ENCODE data around the gene UBL5. TPM values are rescaled to one million over a fixed set of nuclear protein-coding genes. Genes with fewer than 3 reads are reported as not detected.
"Not testable (repeated sequence)": the region's sequence is repeated elsewhere in the genome, so short reads cannot be mapped to it uniquely, and the experiment has no call there.

UBL5 gene
- total RNA-seq, 1 experiment from 2014 or later, result 303 TPM

DNA sequence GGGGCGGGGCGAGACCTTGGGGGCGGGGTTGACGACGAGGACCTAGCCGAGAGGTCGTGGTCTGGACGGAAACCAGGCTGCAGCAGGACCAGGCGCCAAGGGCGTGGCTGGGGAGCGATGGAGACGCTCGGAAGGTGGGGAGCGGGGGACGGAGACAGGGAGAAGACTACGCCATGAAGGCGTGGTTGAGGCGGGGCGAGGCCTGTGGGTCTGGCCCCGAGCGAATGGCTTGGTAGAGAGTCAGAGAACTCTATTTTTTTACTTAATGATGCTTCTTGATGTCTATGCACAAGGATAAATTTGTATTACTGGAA lies 8.2 kb upstream of the UBL5 start:
- H3K4me3 ChIP-seq (ENCODE audit: low read length), result peak overlapping the region; percentile 67
- no peaks in the 10 kb centered on the region for H3K9me2 ChIP-seq (replicated peaks; ENCODE audit: insufficient read depth, low read length)
- peak overlapping the region; percentile 88 for H3K4me2 ChIP-seq (ENCODE audit: low read depth, low read length, poor library complexity, severe bottlenecking)
- H3K27me3 ChIP-seq (ENCODE audit: low read length), result no peaks in the 10 kb centered on the region
- 0 out of 2 replicates have a peak overlapping the region, but pooled peaks have one; percentile 84 for H2AFZ ChIP-seq (ENCODE audit: low read length)
- no peaks in the 10 kb centered on the region; the same call in 1 of the 2 replicates for H3K9me3 ChIP-seq (ENCODE audit: low read length)
- H3K27ac ChIP-seq (ENCODE audit: low read length), result no peak overlapping the region
- peaks cover 4% of the 10 kb centered on the region; the same call in 1 of the 2 replicates for H4K20me1 ChIP-seq (ENCODE audit: insufficient read depth, low read depth, low read length)
- H3K9ac ChIP-seq (ENCODE audit: low read length), result peak overlapping the region; percentile 61
- no peak for DNase-seq
- H3K36me3 ChIP-seq (ENCODE audit: insufficient read depth, low read length), result peaks cover 12% of the 10 kb centered on the region; the same call in 1 of the 2 replicates
- peaks cover 47% of the 10 kb centered on the region for H3K79me2 ChIP-seq (ENCODE audit: low read length)
- H3K4me1 ChIP-seq (ENCODE audit: low read length), result peaks cover 17% of the 10 kb centered on the region

GRCh38 chr19:9820034-9820433 lies 7.7 kb upstream of the UBL5 start:
- peak overlapping the region; percentile 88 for H3K4me2 ChIP-seq (ENCODE audit: low read depth, low read length, poor library complexity, severe bottlenecking)
- H3K36me3 ChIP-seq (ENCODE audit: insufficient read depth, low read length), result peaks cover 12% of the 10 kb centered on the region; the same call in 1 of the 2 replicates
- H3K9ac ChIP-seq (ENCODE audit: low read length), result peak overlapping the region; percentile 61
- H3K79me2 ChIP-seq (ENCODE audit: low read length), result peaks cover 43% of the 10 kb centered on the region
- H3K27ac ChIP-seq (ENCODE audit: low read length); H4K20me1 ChIP-seq (ENCODE audit: insufficient read depth, low read depth, low read length); H3K27me3 ChIP-seq (ENCODE audit: low read length); H3K9me2 ChIP-seq (replicated peaks; ENCODE audit: insufficient read depth, low read length); DNase-seq; H3K9me3 ChIP-seq (ENCODE audit: low read length): not testable (repeated sequence)
- H3K4me3 ChIP-seq (ENCODE audit: low read length), result peak overlapping the region; percentile 67
- peaks cover 17% of the 10 kb centered on the region for H3K4me1 ChIP-seq (ENCODE audit: low read length)
- 0 out of 2 replicates have a peak overlapping the region, but pooled peaks have one; percentile 84 for H2AFZ ChIP-seq (ENCODE audit: low read length)

- H3K27ac ChIP-seq (ENCODE audit: low read length), result no peak overlapping the region
- DNase-seq, result no peak
- no peak overlapping the region for H3K4me3 ChIP-seq (ENCODE audit: low read length)
- H3K27me3 ChIP-seq (ENCODE audit: low read length), result no peaks in the 10 kb centered on the region
- H3K9ac ChIP-seq (ENCODE audit: low read length), result no peak overlapping the region
- no peaks in the 10 kb centered on the region for H3K9me3 ChIP-seq (ENCODE audit: low read length)
- H3K36me3 ChIP-seq (ENCODE audit: insufficient read depth, low read length), result no peaks in the 10 kb centered on the region
- H3K4me2 ChIP-seq (ENCODE audit: low read depth, low read length, poor library complexity, severe bottlenecking), result no peak overlapping the region
- H3K79me2 ChIP-seq (ENCODE audit: low read length), result peaks cover 38% of the 10 kb centered on the region
- H2AFZ ChIP-seq (ENCODE audit: low read length), result no peak overlapping the region
- peaks cover 18% of the 10 kb centered on the region for H3K4me1 ChIP-seq (ENCODE audit: low read length)
- H3K9me2 ChIP-seq (replicated peaks; ENCODE audit: insufficient read depth, low read length), result no peaks in the 10 kb centered on the region
- H4K20me1 ChIP-seq (ENCODE audit: insufficient read depth, low read depth, low read length), result peaks cover 9% of the 10 kb centered on the region; the same call in 1 of the 2 replicates
Observed at GRCh38 chr19:9823816-9824215, 3.9 kb upstream of the UBL5 start.

GRCh38 chr19:9828551-9829063 lies 889 bp downstream of the UBL5 start:
- Histone ChIP-seq H3K9ac (ENCODE audit: low read length) (peak overlapping the region; percentile 95), H3K4me2 (ENCODE audit: low read depth, low read length, poor library complexity, severe bottlenecking) (peak overlapping the region; percentile 85), H4K20me1 (ENCODE audit: insufficient read depth, low read depth, low read length) (peaks cover 10% of the 10 kb centered on the region; the same call in 1 of the 2 replicates), H3K4me3 (ENCODE audit: low read length) (peak overlapping the region; percentile 97), H3K9me2 (replicated peaks; ENCODE audit: insufficient read depth, low read length) (no peaks in the 10 kb centered on the region), H2AFZ (ENCODE audit: low read length) (no peak overlapping the region), H3K9me3 (ENCODE audit: low read length) (no peaks in the 10 kb centered on the region), H3K27ac (ENCODE audit: low read length) (no peak overlapping the region), H3K27me3 (ENCODE audit: low read length) (no peaks in the 10 kb centered on the region), H3K4me1 (ENCODE audit: low read length) (peaks cover 15% of the 10 kb centered on the region), H3K79me2 (ENCODE audit: low read length) (peaks cover 55% of the 10 kb centered on the region), H3K36me3 (ENCODE audit: insufficient read depth, low read length) (no peaks in the 10 kb centered on the region; the same call in 1 of the 2 replicates)
- DNase-seq, result peak; percentile 51

- H3K79me2 ChIP-seq (ENCODE audit: low read length), result peaks cover 46% of the 10 kb centered on the region
- no peaks in the 10 kb centered on the region for H3K27me3 ChIP-seq (ENCODE audit: low read length)
- peaks cover 3% of the 10 kb centered on the region; the same call in 1 of the 2 replicates for H3K36me3 ChIP-seq (ENCODE audit: insufficient read depth, low read length)
- H3K9me3 ChIP-seq (ENCODE audit: low read length), result no peaks in the 10 kb centered on the region
- no peak for DNase-seq
- H4K20me1 ChIP-seq (ENCODE audit: insufficient read depth, low read depth, low read length), result no peaks in the 10 kb centered on the region; the same call in 1 of the 2 replicates
- H3K4me2 ChIP-seq (ENCODE audit: low read depth, low read length, poor library complexity, severe bottlenecking), result peak overlapping the region; percentile 90
- no peaks in the 10 kb centered on the region for H3K9me2 ChIP-seq (replicated peaks; ENCODE audit: insufficient read depth, low read length)
- H3K4me3 ChIP-seq (ENCODE audit: low read length), result peak overlapping the region; percentile 77
- H3K4me1 ChIP-seq (ENCODE audit: low read length), result peaks cover 17% of the 10 kb centered on the region
- peak overlapping the region; percentile 68 for H3K9ac ChIP-seq (ENCODE audit: low read length)
- no peak overlapping the region for H3K27ac ChIP-seq (ENCODE audit: low read length)
- H2AFZ ChIP-seq (ENCODE audit: low read length), result no peak overlapping the region
Observed at GRCh38 chr19:9834307-9834725, 6.6 kb downstream of the UBL5 start.

DNA sequence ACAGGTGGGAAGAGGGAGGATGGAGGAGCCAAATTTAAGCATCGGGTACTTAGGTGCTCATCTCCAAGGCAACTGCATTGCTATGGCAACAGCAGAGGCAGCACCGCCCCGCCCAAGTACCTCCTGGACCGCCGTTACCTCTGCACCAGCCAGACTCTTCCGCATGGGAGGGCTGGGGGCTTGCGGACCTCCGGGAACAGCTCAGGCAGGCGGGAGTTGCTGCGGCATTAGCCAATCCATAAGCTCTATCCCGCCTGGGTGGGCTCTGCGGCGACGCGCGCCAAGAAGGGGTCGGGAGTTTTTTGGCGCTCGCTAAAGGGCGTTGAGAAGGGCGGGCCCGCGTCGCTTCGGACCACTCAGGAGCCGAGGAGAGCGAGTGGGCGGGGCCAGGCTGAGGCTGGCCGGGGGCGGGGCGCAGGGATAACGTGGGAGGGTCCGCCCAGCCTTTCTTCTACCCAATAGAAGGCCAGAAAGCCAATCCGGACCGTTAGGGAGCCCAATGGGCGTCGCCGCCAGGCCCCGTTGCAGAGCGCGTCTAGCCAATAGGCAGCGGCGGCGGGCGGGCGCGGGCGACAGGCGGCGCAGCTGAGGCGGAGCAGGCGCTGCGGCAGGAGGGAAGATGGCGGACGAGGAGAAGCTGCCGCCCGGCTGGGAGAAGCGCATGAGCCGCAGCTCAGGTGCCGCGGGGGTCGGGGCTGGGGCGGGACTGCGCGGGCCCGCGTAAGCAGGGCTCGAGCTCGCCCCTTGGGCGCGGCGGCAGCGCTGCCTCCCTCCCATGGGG lies 7.2 kb downstream of the UBL5 start, which contains the start of gene PIN1:
Gene PIN1, plus strand, starts transcription at position 593 of the 781 bp plus-strand sequence. Its CDS starts 27 bp downstream, at position 620.
- Histone ChIP-seq H3K9ac (ENCODE audit: low read length) (peak within 1 kb of the TSS; percentile 73), H3K4me2 (ENCODE audit: low read depth, low read length, poor library complexity, severe bottlenecking) (peak within 1 kb of the TSS; percentile 90), H3K36me3 (ENCODE audit: insufficient read depth, low read length) (peaks cover 3% of the 10 kb centered on the region; the same call in 1 of the 2 replicates), H3K27ac (ENCODE audit: low read length) (no peak within 1 kb of the TSS), H3K27me3 (ENCODE audit: low read length) (no peaks in the 10 kb centered on the region), H4K20me1 (ENCODE audit: insufficient read depth, low read depth, low read length) (no peaks in the 10 kb centered on the region; the same call in 1 of the 2 replicates), H3K4me3 (ENCODE audit: low read length) (peak within 1 kb of the TSS; percentile 77), H3K9me3 (ENCODE audit: low read length) (no peaks in the 10 kb centered on the region), H2AFZ (ENCODE audit: low read length) (no peak within 1 kb of the TSS), H3K79me2 (ENCODE audit: low read length) (peaks cover 40% of the 10 kb centered on the region), H3K9me2 (replicated peaks; ENCODE audit: insufficient read depth, low read length) (no peaks in the 10 kb centered on the region), H3K4me1 (ENCODE audit: low read length) (peaks cover 17% of the 10 kb centered on the region)
- peak; percentile 99 for DNase-seq

DNA sequence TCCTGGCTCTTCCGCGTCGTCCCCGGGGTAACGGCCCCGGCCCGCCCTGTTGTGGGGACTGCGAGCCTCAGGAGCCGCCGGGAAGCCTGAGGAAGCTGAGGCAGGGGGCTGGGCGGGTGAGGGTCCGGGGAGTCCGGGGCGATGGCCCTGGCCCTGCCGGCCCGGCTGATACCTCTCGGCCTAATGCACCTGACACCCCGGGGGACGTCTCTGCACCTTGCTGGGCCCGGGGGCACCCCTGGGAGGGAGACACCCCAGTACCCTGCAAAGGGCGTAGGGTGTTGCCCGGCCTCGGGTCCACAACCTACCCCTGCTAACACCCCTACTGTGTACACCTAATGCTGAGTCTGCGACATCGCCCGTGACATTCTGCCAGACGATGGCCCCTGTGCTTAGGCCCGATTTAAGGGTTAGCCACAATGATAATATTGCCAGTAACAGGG lies 7.8 kb downstream of the UBL5 start:
- no peak overlapping the region for H2AFZ ChIP-seq (ENCODE audit: low read length)
- peaks cover 36% of the 10 kb centered on the region for H3K79me2 ChIP-seq (ENCODE audit: low read length)

DNA sequence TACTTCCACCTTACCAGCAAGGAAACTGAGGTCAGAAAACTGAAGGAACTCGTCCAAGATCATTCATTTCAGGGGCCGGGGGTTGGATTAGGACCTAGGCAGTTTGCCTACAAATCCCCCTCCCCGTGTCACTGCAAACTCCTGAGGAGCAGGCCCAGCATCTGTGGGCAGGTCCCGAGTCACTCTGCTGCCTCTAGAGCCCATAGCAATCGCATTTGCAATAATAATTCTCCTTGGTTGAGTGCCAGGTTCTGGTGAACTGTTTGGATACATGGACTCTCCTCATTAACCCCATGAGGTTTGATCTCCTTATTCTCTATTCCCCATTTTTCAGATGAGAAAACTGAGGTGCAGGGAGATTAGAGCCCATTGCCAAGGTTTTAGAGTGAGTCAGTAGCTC lies 8.3 kb downstream of the UBL5 start:
- DNase-seq, result peak; percentile 57
- Histone ChIP-seq H2AFZ (ENCODE audit: low read length) (no peak overlapping the region), H3K9me2 (replicated peaks; ENCODE audit: insufficient read depth, low read length) (no peaks in the 10 kb centered on the region), H3K27me3 (ENCODE audit: low read length) (no peaks in the 10 kb centered on the region), H4K20me1 (ENCODE audit: insufficient read depth, low read depth, low read length) (no peaks in the 10 kb centered on the region; the same call in 1 of the 2 replicates), H3K36me3 (ENCODE audit: insufficient read depth, low read length) (peaks cover 5% of the 10 kb centered on the region; the same call in 1 of the 2 replicates), H3K9ac (ENCODE audit: low read length) (peak overlapping the region; percentile 73), H3K79me2 (ENCODE audit: low read length) (peaks cover 39% of the 10 kb centered on the region), H3K27ac (ENCODE audit: low read length) (no peak overlapping the region), H3K4me1 (ENCODE audit: low read length) (peaks cover 17% of the 10 kb centered on the region), H3K4me3 (ENCODE audit: low read length) (peak overlapping the region; percentile 71), H3K9me3 (ENCODE audit: low read length) (no peaks in the 10 kb centered on the region), H3K4me2 (ENCODE audit: low read depth, low read length, poor library complexity, severe bottlenecking) (peak overlapping the region; percentile 87)

More for the DNA sequence above, 7.8 kb downstream of the UBL5 start:
- Histone ChIP-seq H3K9me2 (replicated peaks; ENCODE audit: insufficient read depth, low read length) (no peaks in the 10 kb centered on the region), H4K20me1 (ENCODE audit: insufficient read depth, low read depth, low read length) (no peaks in the 10 kb centered on the region; the same call in 1 of the 2 replicates), H3K36me3 (ENCODE audit: insufficient read depth, low read length) (peaks cover 3% of the 10 kb centered on the region; the same call in 1 of the 2 replicates), H3K4me3 (ENCODE audit: low read length) (peak overlapping the region; percentile 71), H3K9ac (ENCODE audit: low read length) (peak overlapping the region; percentile 73), H3K27me3 (ENCODE audit: low read length) (no peaks in the 10 kb centered on the region), H3K27ac (ENCODE audit: low read length) (no peak overlapping the region), H3K4me1 (ENCODE audit: low read length) (peaks cover 17% of the 10 kb centered on the region), H3K9me3 (ENCODE audit: low read length) (no peaks in the 10 kb centered on the region), H3K4me2 (ENCODE audit: low read depth, low read length, poor library complexity, severe bottlenecking) (peak overlapping the region; percentile 87)
- DNase-seq, result peak; percentile 42
